Astrocyte of the spinal cord (primary cell): Measurements from ENCODE around the gene MCAT.

Source experiments
- DNase-seq: peaks from one replicate; pipeline ENCODE4 v3.0.0; 2011; ENCODE audit warnings: low read depth, low spot score
- H3K4me3 ChIP-seq: 2 replicates; pipeline ENCODE4 v1.5.1; 2011; ENCODE audit warnings: low read depth, mild to moderate bottlenecking, low read length, moderate library complexity
- in situ Hi-C: cut with HindIII; loops from 2 replicates; pipeline ENCODE4 v1.10.0; 2017; ENCODE audit warnings: low sequenced_read_pairs
- TF ChIP-seq, protein P1 (sequence below): IDR thresholded peaks from 2 replicates; pipeline ENCODE4 v1.5.1; 2012; ENCODE audit warnings: low read depth, mild to moderate bottlenecking, low read length, inconsistent platforms

The MCAT gene

DNA sequence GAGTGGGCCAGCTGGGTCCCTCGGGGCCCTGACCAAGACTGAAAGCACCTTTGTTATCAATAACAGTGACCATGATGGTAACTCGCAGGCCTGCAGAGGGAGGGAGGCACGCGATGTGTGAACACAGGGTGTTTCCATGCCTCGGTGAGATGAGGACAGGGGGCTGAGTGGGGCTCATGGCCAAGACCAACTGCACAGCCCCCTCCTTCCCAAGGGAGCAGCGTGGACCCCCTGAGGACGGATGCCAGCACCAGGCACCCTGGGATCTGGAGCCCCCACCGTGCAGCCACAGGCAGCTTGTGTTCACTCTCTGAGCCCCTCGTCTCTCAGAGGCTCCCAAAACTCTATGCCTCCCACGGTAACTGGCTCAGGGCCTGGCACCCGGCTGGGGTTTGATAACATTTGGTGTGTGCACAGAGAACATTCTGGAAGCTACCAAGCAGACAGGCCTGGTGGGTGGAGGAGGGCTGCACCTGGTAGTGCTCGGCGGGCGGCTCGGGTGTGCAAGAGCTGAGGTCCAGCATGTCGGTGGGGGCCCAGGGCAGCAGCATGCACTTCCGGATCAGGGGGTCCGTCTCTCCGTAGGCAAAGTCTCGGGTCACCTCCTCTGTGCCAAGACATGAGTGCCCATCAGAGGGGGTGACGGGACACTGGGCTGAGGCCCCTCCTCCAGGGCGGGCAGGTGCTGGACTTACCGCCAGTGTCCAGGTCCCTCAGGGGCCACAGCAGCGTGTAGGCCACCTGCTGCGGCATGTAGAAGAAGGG, 36.1 kb upstream of the MCAT start:
- TF ChIP-seq, protein P1, sequence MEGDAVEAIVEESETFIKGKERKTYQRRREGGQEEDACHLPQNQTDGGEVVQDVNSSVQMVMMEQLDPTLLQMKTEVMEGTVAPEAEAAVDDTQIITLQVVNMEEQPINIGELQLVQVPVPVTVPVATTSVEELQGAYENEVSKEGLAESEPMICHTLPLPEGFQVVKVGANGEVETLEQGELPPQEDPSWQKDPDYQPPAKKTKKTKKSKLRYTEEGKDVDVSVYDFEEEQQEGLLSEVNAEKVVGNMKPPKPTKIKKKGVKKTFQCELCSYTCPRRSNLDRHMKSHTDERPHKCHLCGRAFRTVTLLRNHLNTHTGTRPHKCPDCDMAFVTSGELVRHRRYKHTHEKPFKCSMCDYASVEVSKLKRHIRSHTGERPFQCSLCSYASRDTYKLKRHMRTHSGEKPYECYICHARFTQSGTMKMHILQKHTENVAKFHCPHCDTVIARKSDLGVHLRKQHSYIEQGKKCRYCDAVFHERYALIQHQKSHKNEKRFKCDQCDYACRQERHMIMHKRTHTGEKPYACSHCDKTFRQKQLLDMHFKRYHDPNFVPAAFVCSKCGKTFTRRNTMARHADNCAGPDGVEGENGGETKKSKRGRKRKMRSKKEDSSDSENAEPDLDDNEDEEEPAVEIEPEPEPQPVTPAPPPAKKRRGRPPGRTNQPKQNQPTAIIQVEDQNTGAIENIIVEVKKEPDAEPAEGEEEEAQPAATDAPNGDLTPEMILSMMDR: no peak
- DNase-seq: no peak
- in situ Hi-C loops: no loop called here
- no peak overlapping the region for H3K4me3 ChIP-seq

DNA sequence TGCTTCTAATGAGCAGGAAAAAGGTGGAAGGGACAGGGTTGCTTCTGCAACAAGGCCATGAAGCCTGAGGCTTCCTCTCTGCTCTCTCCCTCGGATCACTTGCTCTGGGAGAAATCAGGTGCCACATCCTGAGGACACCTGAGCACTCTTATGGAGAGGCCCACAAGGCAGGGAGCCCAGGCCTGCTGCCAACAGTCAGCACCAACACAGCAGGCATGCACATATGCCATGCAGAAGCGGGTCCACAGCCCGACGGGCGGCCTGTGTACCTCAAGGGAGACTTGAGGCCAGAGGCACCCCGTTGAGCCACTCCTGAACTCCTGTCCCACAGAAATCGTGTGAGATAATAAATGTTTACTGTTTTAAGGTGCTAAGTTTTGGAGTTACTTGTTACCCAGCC, 34.3 kb upstream of the MCAT start:
- no peak for DNase-seq
- TF ChIP-seq, protein P1: no peak
- H3K4me3 ChIP-seq: no peak overlapping the region
- in situ Hi-C loops: no loop called here

DNA sequence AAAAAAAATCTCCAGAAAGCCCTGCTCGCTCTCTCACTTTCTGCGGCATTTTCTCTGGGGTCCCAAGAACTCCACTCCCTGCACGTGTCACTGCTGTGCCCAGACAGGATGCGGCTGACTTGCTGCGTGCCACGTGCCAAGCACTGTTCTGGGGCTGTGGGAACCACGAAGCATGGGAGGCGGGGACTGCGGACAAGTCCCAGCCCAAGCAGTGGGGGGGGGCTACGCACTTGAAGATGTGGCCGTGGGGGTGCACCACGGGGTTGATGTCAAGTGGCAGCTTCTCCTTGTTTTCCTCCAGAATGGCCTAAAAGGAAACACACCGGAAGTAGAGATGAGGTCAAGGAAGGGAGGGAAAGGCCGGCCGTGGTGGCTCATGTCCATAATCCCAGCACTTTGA, 32.9 kb upstream of the MCAT start:
- no peak overlapping the region for H3K4me3 ChIP-seq
- TF ChIP-seq, protein P1: no peak
- in situ Hi-C loops: no loop called here
- DNase-seq: no peak

DNA sequence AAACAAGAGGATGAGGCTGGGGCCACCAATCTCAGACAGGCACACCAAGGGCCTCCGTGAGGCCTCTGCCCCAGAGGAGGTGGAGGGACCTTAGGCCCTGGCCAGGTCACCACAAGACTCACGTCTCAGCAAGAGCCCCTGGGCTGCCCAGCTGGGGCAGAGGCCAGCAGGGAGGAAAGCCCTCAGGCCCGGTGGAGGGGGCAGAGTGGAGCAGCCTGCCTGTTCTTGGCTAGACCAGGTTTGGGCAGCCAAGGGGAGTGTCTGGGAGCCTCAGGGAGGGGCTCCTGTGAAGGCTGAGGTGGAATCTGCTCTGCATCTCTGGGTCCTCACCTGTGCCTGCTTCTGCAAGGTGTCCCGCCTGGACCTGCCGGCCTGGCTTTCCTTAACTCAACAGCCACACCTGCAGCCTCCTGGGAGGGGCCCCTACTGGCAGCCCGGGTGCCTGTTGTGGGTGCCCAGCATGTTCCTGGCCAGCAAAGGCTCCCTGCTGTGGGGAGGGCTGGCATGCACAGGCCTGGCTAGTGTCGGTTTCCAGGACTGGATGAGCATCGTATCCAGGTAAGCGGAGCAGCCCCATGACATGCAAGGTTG, 31.8 kb upstream of the MCAT start:
- in situ Hi-C loops: no loop called here
- DNase-seq: no peak
- no peak overlapping the region for H3K4me3 ChIP-seq
- TF ChIP-seq, protein P1: no peak

DNA sequence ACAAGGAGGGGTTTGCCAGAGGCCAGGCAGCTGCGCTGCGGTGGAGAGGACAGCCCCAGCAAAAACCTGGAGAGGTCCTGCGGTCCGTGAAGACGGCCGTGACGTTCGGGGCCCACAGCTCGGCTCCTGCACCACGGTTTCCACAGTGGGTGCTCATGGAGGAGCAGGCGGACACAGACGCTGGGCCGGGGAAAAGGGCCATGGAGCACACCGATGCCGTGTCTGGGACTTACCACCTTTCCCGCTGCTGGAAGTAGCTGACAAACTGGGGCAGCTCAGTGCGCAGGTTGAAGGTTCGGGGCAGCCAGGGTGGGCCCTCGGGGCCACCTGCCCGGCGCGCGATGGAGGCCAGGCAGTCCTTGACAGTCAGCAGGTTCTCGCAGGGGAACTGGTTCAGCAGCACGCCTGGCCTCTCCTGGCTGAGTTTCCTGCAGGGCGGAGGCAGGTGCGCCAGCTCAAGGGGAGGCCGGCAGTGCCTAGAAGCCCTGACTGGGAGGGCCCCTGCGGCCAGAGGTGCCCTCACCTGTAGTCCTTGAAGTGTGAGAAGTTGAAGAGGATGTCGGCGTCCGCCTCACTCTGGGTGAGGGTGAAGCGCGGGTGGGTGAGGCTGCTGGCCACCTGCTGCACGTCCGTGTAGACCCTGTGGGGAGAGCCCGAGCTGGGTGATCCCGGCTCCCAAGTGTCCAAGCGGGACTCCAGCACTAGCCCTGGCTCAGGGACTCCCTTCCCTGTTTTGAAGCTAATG, 30.9 kb upstream of the MCAT start:
- TF ChIP-seq, protein P1: no peak
- in situ Hi-C loops: no loop called here
- no peak overlapping the region for H3K4me3 ChIP-seq
- no peak for DNase-seq

DNA sequence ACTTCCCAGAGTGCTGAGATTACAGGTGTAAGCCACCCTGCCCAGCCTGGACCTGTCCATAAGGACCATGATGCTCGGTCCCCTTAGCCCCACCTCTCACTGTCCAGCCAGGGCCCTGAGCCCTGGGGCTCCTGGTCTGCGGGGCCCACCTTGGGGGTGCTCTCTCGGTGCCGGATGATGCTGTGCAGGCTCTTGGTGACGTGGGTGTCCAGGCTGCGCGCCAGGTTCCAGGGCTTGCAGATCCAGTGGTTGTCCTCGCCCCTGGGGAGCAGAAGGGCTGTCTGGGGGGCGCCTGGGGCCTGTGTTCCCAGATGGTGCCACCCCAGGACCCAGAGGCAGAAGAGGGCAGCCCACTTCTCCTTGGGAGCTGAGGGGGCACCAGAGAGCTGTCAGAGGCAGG, 30.4 kb upstream of the MCAT start:
- TF ChIP-seq, protein P1: no peak
- no peak overlapping the region for H3K4me3 ChIP-seq
- DNase-seq: no peak
- in situ Hi-C loops: no loop called here
